PC-3 (cell line): ENCODE results near the gene GBA2. TPM values are rescaled to one million over a fixed set of nuclear protein-coding genes. Genes with fewer than 3 reads are reported as not detected.
A peak's percentile ranks its signal among the peaks of the same experiment; 100 is the strongest.

ENCODE experiments used
- ATAC-seq: fragments of 200-7000 bp; cut with Tn5 transposase; 2 replicates; pipeline ENCODE4 v1.9.1; 2020; ENCODE audit warnings: mild to moderate bottlenecking, moderate library complexity
- BruUV-seq: library from RNA; stranded (reverse); fragments of 400-500 nt; replicated peaks from 2 replicates; lab custom pipeline; 2021; lab: Mats Ljungman, UMichigan
- CTCF ChIA-PET: fragments of 300-600 bp; sonication (Branson Sonifier 250); formaldehyde crosslinking; loops from one replicate; lab custom pipeline; 2022; ENCODE audit warnings: antibody characterized with exemption; lab: Charles Lee
- POLR2A ChIA-PET: fragments of 300-600 bp; sonication (Branson Sonifier 250); formaldehyde crosslinking; loops from one replicate; lab custom pipeline; 2022; ENCODE audit warnings: antibody characterized with exemption; ENCODE audit not compliant: unreplicated experiment; lab: Charles Lee
- DNase-seq: peaks from one replicate; pipeline ENCODE4 v3.0.0-alpha.2; 2015
- H2AFZ ChIP-seq: fragments of 300-600 bp; sonication (generic); 2 replicates; pipeline ENCODE4 v1.6.0; 2016; ENCODE audit warnings: antibody characterized with exemption, low read length
- H3F3A ChIP-seq: fragments of 300-600 bp; sonication (generic); one replicate; pipeline ENCODE4 v1.6.0; 2017; ENCODE audit warnings: antibody characterized with exemption, low read length, control low read depth, mild to moderate bottlenecking; ENCODE audit not compliant: unreplicated experiment
- H3K27ac ChIP-seq: fragments of 300-600 bp; sonication (generic); 2 replicates; pipeline ENCODE4 v1.5.1; 2016; ENCODE audit warnings: mild to moderate bottlenecking, low read length
- H3K27me3 ChIP-seq: fragments of 300-600 bp; sonication (generic); 2 replicates; pipeline ENCODE4 v1.6.1; 2016; ENCODE audit warnings: low read length, mixed read lengths
- H3K36me3 ChIP-seq: fragments of 300-600 bp; sonication (generic); 2 replicates; pipeline ENCODE4 v1.6.1; 2016; ENCODE audit warnings: low read depth, mixed run types, low read length, mixed read lengths
- H3K4me1 ChIP-seq: fragments of 300-600 bp; sonication (generic); 2 replicates; pipeline ENCODE4 v1.5.1; 2016; ENCODE audit warnings: low read length; ENCODE audit not compliant: insufficient read depth
- H3K4me2 ChIP-seq: fragments of 300-600 bp; sonication (generic); 2 replicates; pipeline ENCODE4 v1.6.0; 2016; ENCODE audit warnings: low read length
- H3K4me3 ChIP-seq: fragments of 300-600 bp; sonication (generic); 2 replicates; pipeline ENCODE4 v1.5.1; 2016; ENCODE audit warnings: mild to moderate bottlenecking, low read length, mixed read lengths
- H3K79me2 ChIP-seq: fragments of 300-600 bp; sonication (generic); 2 replicates; pipeline ENCODE4 v1.6.1; 2017; ENCODE audit warnings: low read length, mixed read lengths
- H3K9ac ChIP-seq: fragments of 300-600 bp; sonication (generic); 2 replicates; pipeline ENCODE4 v1.6.0; 2016; ENCODE audit warnings: mild to moderate bottlenecking, low read length
- H3K9me2 ChIP-seq: fragments of 300-600 bp; sonication (generic); replicated peaks from 2 replicates; pipeline ENCODE4 v1.6.1; 2016; ENCODE audit warnings: mixed run types, low read length, mixed read lengths
- H3K9me3 ChIP-seq: fragments of 300-600 bp; sonication (generic); 2 replicates; pipeline ENCODE4 v1.6.1; 2016; ENCODE audit warnings: low read length, mixed read lengths
- H4K20me1 ChIP-seq: fragments of 300-600 bp; sonication (generic); 2 replicates; pipeline ENCODE4 v1.6.1; 2016; ENCODE audit warnings: low read length, mixed read lengths
- EZH2 ChIP-seq: fragments of 300-600 bp; sonication (generic); IDR thresholded peaks from one replicate; pipeline ENCODE4 v1.6.1; 2017; ENCODE audit warnings: antibody characterized with exemption, mild to moderate bottlenecking, low read length; ENCODE audit not compliant: unreplicated experiment
- EZH2phosphoT487 ChIP-seq: fragments of 300-600 bp; sonication (generic); IDR thresholded peaks from 2 replicates; pipeline ENCODE4 v1.6.1; 2018; ENCODE audit warnings: mild to moderate bottlenecking, antibody characterized with exemption, low read length, borderline replicate concordance
- intact Hi-C: fragments of 100-400 bp; cut with micrococcal nuclease; formaldehyde crosslinking; loops from 2 replicates; pipeline ENCODE4 v1.9.0; 2023
- total RNA-seq: library from RNA; depleted of rRNA; stranded (reverse); fragments of >200 nt; gene quantifications from 2 replicates; pipeline ENCODE4 v1.2.3, GENCODE V29; 2014
- TF ChIP-seq, protein P1 (sequence below): fragments of 300-600 bp; sonication (generic); conservative IDR thresholded peaks from 2 replicates; pipeline ENCODE4 v1.5.1; 2017; ENCODE audit warnings: antibody characterized with exemption, low read depth, mild to moderate bottlenecking, low read length

Gene GBA2
- total RNA-seq, 1 experiment from 2014 or later: 81.7 TPM

DNA sequence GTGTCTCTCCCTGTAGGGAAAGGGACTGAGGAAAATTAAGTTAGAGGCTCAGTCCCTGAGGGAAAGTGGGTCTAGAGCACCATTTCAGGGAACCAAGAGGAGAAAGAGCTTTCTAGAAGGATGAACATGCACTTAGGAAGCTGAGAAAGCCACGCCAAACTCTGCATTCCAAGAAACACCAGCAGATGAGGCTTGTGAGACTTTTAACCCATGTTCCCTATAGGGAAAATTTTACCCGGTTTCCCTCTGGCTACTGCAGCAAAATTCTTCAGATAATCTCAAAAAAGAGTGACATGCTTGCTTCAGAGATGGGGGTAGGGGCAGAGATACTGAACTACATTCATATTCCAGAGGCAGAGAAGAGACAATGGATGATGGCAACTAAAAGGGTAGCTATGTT, 25.6 kb downstream of the GBA2 start:
- H2AFZ ChIP-seq: no peak overlapping the region
- H3F3A ChIP-seq: no peaks in the 10 kb centered on the region
- H3K27me3 ChIP-seq: no peaks in the 10 kb centered on the region
- H3K9me3 ChIP-seq: no peaks in the 10 kb centered on the region
- BruUV-seq: no TSS peak
- no peaks in the 10 kb centered on the region for H3K9me2 ChIP-seq
- peaks cover 23% of the 10 kb centered on the region for H3K36me3 ChIP-seq
- POLR2A ChIA-PET: no interaction called here
- H3K27ac ChIP-seq: no peak overlapping the region
- H3K9ac ChIP-seq: no peak overlapping the region
- H3K79me2 ChIP-seq: peaks cover 23% of the 10 kb centered on the region
- CTCF ChIA-PET: no interaction called here
- H4K20me1 ChIP-seq: no peaks in the 10 kb centered on the region
- DNase-seq: no peak
- H3K4me2 ChIP-seq: no peak overlapping the region
- TF ChIP-seq, protein P1, sequence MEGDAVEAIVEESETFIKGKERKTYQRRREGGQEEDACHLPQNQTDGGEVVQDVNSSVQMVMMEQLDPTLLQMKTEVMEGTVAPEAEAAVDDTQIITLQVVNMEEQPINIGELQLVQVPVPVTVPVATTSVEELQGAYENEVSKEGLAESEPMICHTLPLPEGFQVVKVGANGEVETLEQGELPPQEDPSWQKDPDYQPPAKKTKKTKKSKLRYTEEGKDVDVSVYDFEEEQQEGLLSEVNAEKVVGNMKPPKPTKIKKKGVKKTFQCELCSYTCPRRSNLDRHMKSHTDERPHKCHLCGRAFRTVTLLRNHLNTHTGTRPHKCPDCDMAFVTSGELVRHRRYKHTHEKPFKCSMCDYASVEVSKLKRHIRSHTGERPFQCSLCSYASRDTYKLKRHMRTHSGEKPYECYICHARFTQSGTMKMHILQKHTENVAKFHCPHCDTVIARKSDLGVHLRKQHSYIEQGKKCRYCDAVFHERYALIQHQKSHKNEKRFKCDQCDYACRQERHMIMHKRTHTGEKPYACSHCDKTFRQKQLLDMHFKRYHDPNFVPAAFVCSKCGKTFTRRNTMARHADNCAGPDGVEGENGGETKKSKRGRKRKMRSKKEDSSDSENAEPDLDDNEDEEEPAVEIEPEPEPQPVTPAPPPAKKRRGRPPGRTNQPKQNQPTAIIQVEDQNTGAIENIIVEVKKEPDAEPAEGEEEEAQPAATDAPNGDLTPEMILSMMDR: no peak
- no peak for TF ChIP-seq EZH2phosphoT487
- no peak for TF ChIP-seq EZH2
- no peak for ATAC-seq
- intact Hi-C loops: no loop called here
- no peak overlapping the region for H3K4me3 ChIP-seq
- peaks cover 17% of the 10 kb centered on the region for H3K4me1 ChIP-seq

DNA sequence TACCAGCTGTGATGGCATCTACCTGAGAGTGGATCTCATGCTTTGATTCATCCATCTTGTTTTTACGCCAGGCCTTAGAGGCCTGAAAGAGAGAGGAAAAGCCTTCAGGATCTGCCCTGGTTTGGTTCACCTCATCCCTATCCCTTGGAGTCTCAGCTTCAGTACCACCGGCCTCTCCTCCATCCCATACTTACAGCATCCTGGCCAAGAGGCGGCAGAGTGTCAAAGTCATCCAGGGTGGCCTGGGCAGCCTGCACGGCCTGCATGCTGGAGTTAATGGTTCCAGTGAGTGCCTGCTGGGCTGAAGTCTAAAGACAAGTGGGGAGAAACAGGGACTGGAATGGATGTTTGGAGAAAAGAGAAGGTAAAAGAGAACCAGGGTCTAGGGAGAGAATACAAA, 29.5 kb downstream of the GBA2 start:
- no peak overlapping the region for H3K4me2 ChIP-seq
- no peaks in the 10 kb centered on the region for H4K20me1 ChIP-seq
- no peak overlapping the region for H2AFZ ChIP-seq
- peaks cover 4% of the 10 kb centered on the region; the same call in 1 of the 2 replicates for H3K4me1 ChIP-seq
- peaks cover 41% of the 10 kb centered on the region for H3K36me3 ChIP-seq
- H3K9me3 ChIP-seq: no peaks in the 10 kb centered on the region
- TSS peak; percentile 56 for BruUV-seq
- no peaks in the 10 kb centered on the region for H3K9me2 ChIP-seq
- no peak overlapping the region for H3K9ac ChIP-seq
- intact Hi-C loops: no loop called here
- H3K4me3 ChIP-seq: no peak overlapping the region
- no peaks in the 10 kb centered on the region for H3K27me3 ChIP-seq
- H3K79me2 ChIP-seq: no peaks in the 10 kb centered on the region
- ChIA-PET CTCF (interaction anchor here (0.5 to 0.6 kb wide), 2 partner anchors 8 to 23 kb away, joined by 3 read pairs; no protein-coding TSS in a partner anchor), POLR2A (no interaction called here)
- peak overlapping the region; percentile 34 for H3K27ac ChIP-seq
- DNase-seq (no peak), ATAC-seq (no peak)
- no peak for TF ChIP-seq EZH2
- TF ChIP-seq, protein P1: no peak
- no peaks in the 10 kb centered on the region for H3F3A ChIP-seq

DNA sequence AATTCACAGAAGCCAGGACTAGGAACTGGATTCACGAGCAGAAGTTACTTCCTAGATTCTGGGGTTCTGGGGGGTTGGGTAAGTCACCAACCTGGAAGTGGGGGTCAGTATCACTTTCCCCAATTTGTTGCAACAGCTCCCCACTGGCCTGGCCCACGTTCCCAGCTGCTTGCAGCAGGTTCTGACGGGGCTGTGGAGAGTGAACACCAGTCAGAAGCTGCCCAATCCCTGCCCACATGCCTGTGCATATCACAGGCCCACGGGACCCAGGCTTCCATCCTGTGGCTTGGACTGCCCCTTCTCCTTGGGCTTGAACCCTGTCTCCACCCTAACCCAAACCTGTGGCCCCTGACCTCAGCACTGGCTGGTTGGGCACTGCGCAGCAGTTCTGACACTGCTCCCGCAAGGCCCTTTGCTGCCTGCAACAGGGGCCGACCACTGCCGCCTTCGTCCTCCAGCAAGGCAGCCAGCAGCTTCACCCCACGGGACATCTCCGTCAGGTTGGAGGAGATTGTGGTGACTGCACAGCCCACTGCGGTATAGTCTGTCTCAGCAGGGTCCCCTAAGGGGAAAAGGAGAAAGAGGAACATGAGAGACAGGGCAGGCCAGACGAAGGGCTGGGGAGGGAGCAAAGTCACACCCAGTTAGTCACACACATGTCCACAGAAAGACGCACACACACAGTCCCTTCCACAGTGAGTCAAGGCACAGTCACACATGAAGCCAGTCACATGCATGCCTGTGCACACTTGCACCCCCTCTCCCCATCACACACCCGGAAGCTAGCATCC, 30.1 kb downstream of the GBA2 start:
- Histone ChIP-seq H3K9me3 (no peaks in the 10 kb centered on the region), H3K27me3 (no peaks in the 10 kb centered on the region), H3K36me3 (peaks cover 45% of the 10 kb centered on the region), H3K4me3 (no peak overlapping the region), H3K9me2 (no peaks in the 10 kb centered on the region), H3K4me2 (no peak overlapping the region), H3K4me1 (peaks cover 4% of the 10 kb centered on the region; the same call in 1 of the 2 replicates), H2AFZ (no peak overlapping the region), H3F3A (no peaks in the 10 kb centered on the region), H3K79me2 (no peaks in the 10 kb centered on the region), H3K9ac (no peak overlapping the region), H4K20me1 (no peaks in the 10 kb centered on the region), H3K27ac (peak overlapping the region; percentile 63)
- ChIA-PET CTCF (interaction anchor here (0.5 to 0.6 kb wide), 2 partner anchors 9 to 22 kb away, joined by 3 read pairs; no protein-coding TSS in a partner anchor), POLR2A (no interaction called here)
- no TSS peak for BruUV-seq
- intact Hi-C loops: no loop called here
- ATAC-seq (peak; percentile 96), DNase-seq (peak; percentile 39)
- TF ChIP-seq EZH2phosphoT487 (no peak), EZH2 (no peak)
- TF ChIP-seq, protein P1: no peak
